Adrenal gland (tissue), 5 donors: Measurements from ENCODE around the gene TBC1D3K.

Experiments used
- POLR2A ChIP-seq, 2 donors: fragments of 450-650 bp; IDR thresholded peaks; one replicate each; pipeline ENCODE4 v1.6.1; 2017; ENCODE audit warnings: antibody characterized with exemption in 2 of 2, mild to moderate bottlenecking in 2 of 2, moderate library complexity in 1 of 2
- TF ChIP-seq, protein P1 (sequence below), 6 experiments: fragments of 450-650 bp in 4 of 6; fragments of 200-600 bp in 2 of 6; sonication (generic) in 1 of 6; IDR thresholded peaks; 1 replicate in 5 of 6; 2 replicates in 1 of 6; pipeline versions ENCODE4 v1.5.1 to v1.8.0; 2016 to 2021; ENCODE audit warnings: antibody characterized with exemption in 6 of 6, mild to moderate bottlenecking in 2 of 6, moderate library complexity in 1 of 6
- donor health status: DM: no; HTN: no; CAD: no.

DNA sequence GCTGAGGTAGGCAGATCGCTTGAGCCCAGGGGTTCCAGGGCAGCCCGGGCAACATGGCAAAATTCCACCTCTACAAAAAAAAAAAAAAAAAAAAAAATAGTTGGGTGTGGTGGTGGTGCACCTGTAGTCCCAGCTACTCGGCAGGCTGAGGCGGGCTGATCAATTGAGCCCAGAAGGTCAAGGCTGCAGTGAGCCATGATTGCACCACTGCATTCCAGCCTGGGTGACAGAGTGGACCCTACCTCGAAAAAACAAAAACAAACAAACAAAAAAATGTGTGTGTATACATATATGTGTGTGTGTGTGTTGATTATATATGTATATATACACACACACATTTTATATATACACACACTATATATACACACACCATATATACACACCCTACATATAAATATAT, 39.1 kb upstream of the TBC1D3K start:
- no peak for TF ChIP-seq POLR2A (IDR thresholded peaks at IDR 0.05)
- TF ChIP-seq, protein P1, sequence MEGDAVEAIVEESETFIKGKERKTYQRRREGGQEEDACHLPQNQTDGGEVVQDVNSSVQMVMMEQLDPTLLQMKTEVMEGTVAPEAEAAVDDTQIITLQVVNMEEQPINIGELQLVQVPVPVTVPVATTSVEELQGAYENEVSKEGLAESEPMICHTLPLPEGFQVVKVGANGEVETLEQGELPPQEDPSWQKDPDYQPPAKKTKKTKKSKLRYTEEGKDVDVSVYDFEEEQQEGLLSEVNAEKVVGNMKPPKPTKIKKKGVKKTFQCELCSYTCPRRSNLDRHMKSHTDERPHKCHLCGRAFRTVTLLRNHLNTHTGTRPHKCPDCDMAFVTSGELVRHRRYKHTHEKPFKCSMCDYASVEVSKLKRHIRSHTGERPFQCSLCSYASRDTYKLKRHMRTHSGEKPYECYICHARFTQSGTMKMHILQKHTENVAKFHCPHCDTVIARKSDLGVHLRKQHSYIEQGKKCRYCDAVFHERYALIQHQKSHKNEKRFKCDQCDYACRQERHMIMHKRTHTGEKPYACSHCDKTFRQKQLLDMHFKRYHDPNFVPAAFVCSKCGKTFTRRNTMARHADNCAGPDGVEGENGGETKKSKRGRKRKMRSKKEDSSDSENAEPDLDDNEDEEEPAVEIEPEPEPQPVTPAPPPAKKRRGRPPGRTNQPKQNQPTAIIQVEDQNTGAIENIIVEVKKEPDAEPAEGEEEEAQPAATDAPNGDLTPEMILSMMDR (IDR thresholded peaks at IDR 0.05) = no peak
